ENCODE measurements around the gene RBM47. TPM values are rescaled to one million over a fixed set of nuclear protein-coding genes. Genes with fewer than 3 reads are reported as not detected.

The RBM47 gene
- total and polyA plus RNA-seq, 9 of the 15 experiments (the other 6 are each of a cell fraction or from before 2014, with no cell fraction given), result 1.4 to 6.4 (median 3.3) TPM

GRCh38 chr4:40606239-40606767 is 23.4 kb downstream of the RBM47 start (continued):
- TF ChIP-seq REST (IDR thresholded peaks at IDR 0.05; ENCODE audit: borderline replicate concordance) (peak; percentile 15; the same call in 1 of the 2 replicates), REST (CRISPR knock-in tag; IDR thresholded peaks at IDR 0.05; ENCODE audit: low read depth) (no peak), ZNF717 (CRISPR knock-in tag; IDR thresholded peaks at IDR 0.05) (no peak), TGIF2 (CRISPR knock-in tag; IDR thresholded peaks at IDR 0.05) (no peak), PKNOX1 (IDR thresholded peaks at IDR 0.05) (peak; percentile 61), RAD21 (CRISPR knock-in tag; conservative IDR thresholded peaks at IDR 0.05 in 1 of 2, IDR thresholded peaks at IDR 0.05 in 1 of 2) (peak in 1 of 2 experiments; percentile 32; a peak in 1 of 4 replicates), SMARCA4 (IDR thresholded peaks at IDR 0.05) (0 out of 2 replicates have a peak, but pooled peaks have one; percentile 20), CEBPG (CRISPR knock-in tag; IDR thresholded peaks at IDR 0.05) (no peak), CEBPG (tag; conservative IDR thresholded peaks at IDR 0.05 in 1 of 2, IDR thresholded peaks at IDR 0.05 in 1 of 2) (no peak), ZNF316 (IDR thresholded peaks at IDR 0.05) (0 out of 2 replicates have a peak, but pooled peaks have one; percentile 9)
- TF ChIP-seq, protein P1, sequence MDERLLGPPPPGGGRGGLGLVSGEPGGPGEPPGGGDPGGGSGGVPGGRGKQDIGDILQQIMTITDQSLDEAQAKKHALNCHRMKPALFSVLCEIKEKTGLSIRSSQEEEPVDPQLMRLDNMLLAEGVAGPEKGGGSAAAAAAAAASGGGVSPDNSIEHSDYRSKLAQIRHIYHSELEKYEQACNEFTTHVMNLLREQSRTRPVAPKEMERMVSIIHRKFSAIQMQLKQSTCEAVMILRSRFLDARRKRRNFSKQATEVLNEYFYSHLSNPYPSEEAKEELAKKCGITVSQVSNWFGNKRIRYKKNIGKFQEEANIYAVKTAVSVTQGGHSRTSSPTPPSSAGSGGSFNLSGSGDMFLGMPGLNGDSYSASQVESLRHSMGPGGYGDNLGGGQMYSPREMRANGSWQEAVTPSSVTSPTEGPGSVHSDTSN (CRISPR knock-in tag; IDR thresholded peaks at IDR 0.05; ENCODE audit: low read depth), result no peak
- TF ChIP-seq, protein P1 (tag; conservative IDR thresholded peaks at IDR 0.05; ENCODE audit: low read depth), result peak; percentile 60
